GM12865 (cell line): ENCODE data around the gene CEBPA.
A peak's percentile ranks its signal among the peaks of the same experiment; 100 is the strongest.
"Not testable (repeated sequence)": the region's sequence is repeated elsewhere in the genome, so short reads cannot be mapped to it uniquely, and the experiment has no call there.

Source experiments
- DNase-seq: peaks from one replicate; pipeline ENCODE4 v3.0.0; 2010; ENCODE audit warnings: low read depth
- H3K4me3 ChIP-seq: 2 replicates; pipeline ENCODE4 v1.5.1; 2011; ENCODE audit warnings: mild to moderate bottlenecking, low read depth, low read length, control low read depth
- TF ChIP-seq, protein P1 (sequence below): IDR thresholded peaks from 2 replicates; pipeline ENCODE4 v1.5.1; 2011; ENCODE audit warnings: low read length, control low read depth, low read depth, inconsistent platforms; ENCODE audit not compliant: insufficient read depth; ENCODE audit errors: missing control alignments

The CEBPA gene

GRCh38 chr19:33295621-33296487, 6.5 kb downstream of the CEBPA start:
- H3K4me3 ChIP-seq = no peak overlapping the region
- peak; percentile 49 for DNase-seq
- TF ChIP-seq, protein P1, sequence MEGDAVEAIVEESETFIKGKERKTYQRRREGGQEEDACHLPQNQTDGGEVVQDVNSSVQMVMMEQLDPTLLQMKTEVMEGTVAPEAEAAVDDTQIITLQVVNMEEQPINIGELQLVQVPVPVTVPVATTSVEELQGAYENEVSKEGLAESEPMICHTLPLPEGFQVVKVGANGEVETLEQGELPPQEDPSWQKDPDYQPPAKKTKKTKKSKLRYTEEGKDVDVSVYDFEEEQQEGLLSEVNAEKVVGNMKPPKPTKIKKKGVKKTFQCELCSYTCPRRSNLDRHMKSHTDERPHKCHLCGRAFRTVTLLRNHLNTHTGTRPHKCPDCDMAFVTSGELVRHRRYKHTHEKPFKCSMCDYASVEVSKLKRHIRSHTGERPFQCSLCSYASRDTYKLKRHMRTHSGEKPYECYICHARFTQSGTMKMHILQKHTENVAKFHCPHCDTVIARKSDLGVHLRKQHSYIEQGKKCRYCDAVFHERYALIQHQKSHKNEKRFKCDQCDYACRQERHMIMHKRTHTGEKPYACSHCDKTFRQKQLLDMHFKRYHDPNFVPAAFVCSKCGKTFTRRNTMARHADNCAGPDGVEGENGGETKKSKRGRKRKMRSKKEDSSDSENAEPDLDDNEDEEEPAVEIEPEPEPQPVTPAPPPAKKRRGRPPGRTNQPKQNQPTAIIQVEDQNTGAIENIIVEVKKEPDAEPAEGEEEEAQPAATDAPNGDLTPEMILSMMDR = no peak

DNA sequence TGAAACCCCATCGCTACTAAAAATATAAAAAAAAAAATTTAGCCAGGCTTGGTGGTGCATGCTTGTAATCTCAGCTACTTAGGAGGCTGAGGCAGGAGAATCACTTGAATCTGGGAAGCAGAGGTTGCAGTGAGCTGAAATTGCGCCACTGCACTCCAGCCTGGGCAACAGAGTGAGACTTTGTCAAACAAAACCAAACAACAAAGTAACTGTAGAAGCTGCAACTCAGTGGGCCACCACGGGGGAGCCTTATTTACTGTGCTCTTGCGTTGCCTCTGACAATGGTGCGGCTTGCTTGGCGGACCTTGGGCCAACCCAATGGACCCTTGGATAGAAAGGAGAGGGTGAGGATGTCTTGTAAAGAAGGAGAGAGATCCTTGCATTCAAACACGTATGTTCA, 7.3 kb downstream of the CEBPA start:
- H3K4me3 ChIP-seq, DNase-seq: not testable (repeated sequence)

GRCh38 chr19:33294058-33294798, 8.1 kb downstream of the CEBPA start:
- no peak for DNase-seq
- H3K4me3 ChIP-seq = no peak overlapping the region
- TF ChIP-seq, protein P1 = no peak

DNA sequence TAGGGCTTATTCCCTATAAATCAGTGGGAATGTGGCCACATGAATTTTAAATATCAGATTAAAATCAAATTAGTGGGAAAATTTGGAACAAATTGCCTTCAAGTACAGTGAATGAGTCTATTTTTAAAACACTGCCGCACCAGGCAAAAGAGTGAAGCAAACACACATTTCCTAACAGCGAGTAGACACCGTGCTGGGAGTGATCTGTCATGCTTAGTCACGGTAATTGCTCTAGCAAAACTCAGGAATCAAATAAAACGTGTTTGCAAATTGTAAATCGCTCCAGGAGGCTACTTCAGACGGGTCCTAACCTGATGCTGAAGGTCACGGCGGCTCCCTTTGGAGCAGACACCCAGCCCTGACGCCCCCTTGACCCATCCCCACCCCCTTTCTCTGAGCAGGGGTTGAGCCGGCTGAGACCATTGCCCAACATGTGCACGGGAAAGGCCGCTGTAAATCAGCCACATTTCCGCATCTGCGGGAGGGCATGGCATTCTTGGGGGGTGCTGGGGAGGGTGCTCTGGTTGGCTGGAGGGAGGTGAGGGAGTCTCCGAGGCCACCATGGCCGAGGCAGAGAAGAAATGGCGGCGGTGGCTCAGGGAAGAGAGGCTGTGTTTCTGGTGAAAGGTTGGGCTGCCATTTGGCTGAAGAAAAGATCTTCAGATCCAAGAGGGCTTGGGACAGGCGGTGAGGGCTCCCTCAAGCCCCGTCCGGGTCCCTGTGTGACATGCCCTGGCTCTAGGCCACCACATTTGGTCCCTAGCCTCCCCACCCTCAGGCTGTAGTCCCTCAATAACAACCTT, 8.9 kb downstream of the CEBPA start:
- DNase-seq = no peak
- no peak overlapping the region for H3K4me3 ChIP-seq
- TF ChIP-seq, protein P1 = no peak

- TF ChIP-seq, protein P1 = no peak
- no peak overlapping the region for H3K4me3 ChIP-seq
- DNase-seq = no peak
Measured at GRCh38 chr19:33292595-33293254, 9.6 kb downstream of the CEBPA start.

GRCh38 chr19:33291623-33292534, 10.5 kb downstream of the CEBPA start:
- TF ChIP-seq, protein P1 = no peak
- no peak overlapping the region for H3K4me3 ChIP-seq
- DNase-seq = no peak
